ENCODE data around the gene FARP2. TPM values are rescaled to one million over a fixed set of nuclear protein-coding genes. Genes with fewer than 3 reads are reported as not detected.
"Not testable (repeated sequence)": the region's sequence is repeated elsewhere in the genome, so short reads cannot be mapped to it uniquely, and the experiment has no call there.

The FARP2 gene
- total and polyA plus RNA-seq, 2 donors (not counting 1 experiment from before 2014, with no cell fraction given): 28.2 to 41.0 TPM

DNA sequence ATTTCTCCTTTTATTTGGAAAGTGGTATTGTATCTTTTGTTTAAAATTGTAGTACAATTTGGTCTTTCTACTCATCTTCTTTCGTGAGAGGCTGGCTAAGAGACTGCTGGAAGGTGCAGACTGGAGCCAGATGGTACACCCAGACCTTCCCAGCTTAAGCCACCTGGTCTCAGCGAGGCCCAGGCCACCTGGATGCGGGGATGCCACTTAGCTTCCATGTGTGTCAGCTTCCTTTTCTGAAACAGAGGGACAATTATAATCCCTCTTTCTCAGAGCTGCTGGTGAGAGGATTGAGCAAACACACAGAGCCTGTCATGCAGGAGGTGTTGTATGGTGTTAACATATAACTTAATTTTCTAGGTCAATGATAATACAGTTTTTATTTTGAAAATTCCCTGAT, 17.4 kb downstream of the FARP2 start:
- Histone ChIP-seq H4K20me1 (ENCODE audit: control insufficient read depth, extremely low read depth, insufficient read depth, low read length) (no peaks in the 10 kb centered on the region), H3K9me3 (ENCODE audit: control insufficient read depth, insufficient read depth, low read depth, low read length) (no peaks in the 10 kb centered on the region), H2AFZ (ENCODE audit: low read length) (no peak overlapping the region), H3K4me2 (ENCODE audit: extremely low read depth, insufficient read depth, low read length) (no peak overlapping the region), H3K4me3 (replicated peaks in 1 of 4; ENCODE audit: control extremely low read depth in 1 of 4, insufficient read depth in 1 of 4, low read depth in 3 of 4, low read length in 4 of 4) (no peak overlapping the region), H3K9ac (ENCODE audit: insufficient read depth, low read length) (no peak overlapping the region), H3K36me3 (ENCODE audit: control insufficient read depth, insufficient read depth, low read length) (no peaks in the 10 kb centered on the region), H3K27ac (ENCODE audit: insufficient read depth, low read length) (no peak overlapping the region), H3K4me1 (ENCODE audit: control insufficient read depth, extremely low read depth, insufficient read depth, low read length) (no peaks in the 10 kb centered on the region), H3K79me2 (ENCODE audit: control insufficient read depth, insufficient read depth, low read length) (peaks cover 10% of the 10 kb centered on the region), H3K27me3 (ENCODE audit: control insufficient read depth, insufficient read depth, low read length) (no peaks in the 10 kb centered on the region)
- no peak for DNase-seq (ENCODE audit: low read depth in 2 of 2)
- TF ChIP-seq EZH2 (IDR thresholded peaks at IDR 0.05; ENCODE audit: low read length, missing control alignments): no peak
- TF ChIP-seq, protein P1, sequence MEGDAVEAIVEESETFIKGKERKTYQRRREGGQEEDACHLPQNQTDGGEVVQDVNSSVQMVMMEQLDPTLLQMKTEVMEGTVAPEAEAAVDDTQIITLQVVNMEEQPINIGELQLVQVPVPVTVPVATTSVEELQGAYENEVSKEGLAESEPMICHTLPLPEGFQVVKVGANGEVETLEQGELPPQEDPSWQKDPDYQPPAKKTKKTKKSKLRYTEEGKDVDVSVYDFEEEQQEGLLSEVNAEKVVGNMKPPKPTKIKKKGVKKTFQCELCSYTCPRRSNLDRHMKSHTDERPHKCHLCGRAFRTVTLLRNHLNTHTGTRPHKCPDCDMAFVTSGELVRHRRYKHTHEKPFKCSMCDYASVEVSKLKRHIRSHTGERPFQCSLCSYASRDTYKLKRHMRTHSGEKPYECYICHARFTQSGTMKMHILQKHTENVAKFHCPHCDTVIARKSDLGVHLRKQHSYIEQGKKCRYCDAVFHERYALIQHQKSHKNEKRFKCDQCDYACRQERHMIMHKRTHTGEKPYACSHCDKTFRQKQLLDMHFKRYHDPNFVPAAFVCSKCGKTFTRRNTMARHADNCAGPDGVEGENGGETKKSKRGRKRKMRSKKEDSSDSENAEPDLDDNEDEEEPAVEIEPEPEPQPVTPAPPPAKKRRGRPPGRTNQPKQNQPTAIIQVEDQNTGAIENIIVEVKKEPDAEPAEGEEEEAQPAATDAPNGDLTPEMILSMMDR (conservative IDR thresholded peaks at IDR 0.05 in 1 of 2, IDR thresholded peaks at IDR 0.05 in 1 of 2; ENCODE audit: low read depth in 1 of 2, low read length in 2 of 2): no peak

DNA sequence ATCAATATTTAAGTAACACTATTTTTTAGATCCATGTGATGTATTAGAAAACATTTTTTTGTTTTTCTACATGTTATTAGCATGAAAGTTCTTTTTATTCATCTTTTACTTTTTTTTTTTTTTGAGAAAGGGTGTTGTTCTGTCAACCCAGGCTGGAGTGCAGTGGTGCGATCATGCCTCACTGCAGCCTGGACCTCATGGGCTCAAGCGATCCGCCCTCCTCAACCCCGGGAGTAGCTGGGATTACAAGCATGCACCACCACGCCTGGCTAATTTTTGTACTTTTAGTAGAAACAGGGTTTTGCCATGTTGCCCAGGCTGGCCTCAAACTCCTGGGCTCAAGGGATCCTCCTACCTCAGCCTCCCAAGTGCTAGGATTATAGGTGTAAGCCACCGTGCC, 17.8 kb downstream of the FARP2 start:
- not testable (repeated sequence) for H3K4me1 ChIP-seq (ENCODE audit: control insufficient read depth, extremely low read depth, insufficient read depth, low read length); H4K20me1 ChIP-seq (ENCODE audit: control insufficient read depth, extremely low read depth, insufficient read depth, low read length); H3K4me2 ChIP-seq (ENCODE audit: extremely low read depth, insufficient read depth, low read length); H3K79me2 ChIP-seq (ENCODE audit: control insufficient read depth, insufficient read depth, low read length); H3K9me3 ChIP-seq (ENCODE audit: control insufficient read depth, insufficient read depth, low read depth, low read length); H3K36me3 ChIP-seq (ENCODE audit: control insufficient read depth, insufficient read depth, low read length); H2AFZ ChIP-seq (ENCODE audit: low read length); H3K27me3 ChIP-seq (ENCODE audit: control insufficient read depth, insufficient read depth, low read length); H3K27ac ChIP-seq (ENCODE audit: insufficient read depth, low read length); DNase-seq (ENCODE audit: low read depth in 2 of 2); H3K4me3 ChIP-seq (replicated peaks in 1 of 4; ENCODE audit: control extremely low read depth in 1 of 4, insufficient read depth in 1 of 4, low read depth in 3 of 4, low read length in 4 of 4); H3K9ac ChIP-seq (ENCODE audit: insufficient read depth, low read length)

DNA sequence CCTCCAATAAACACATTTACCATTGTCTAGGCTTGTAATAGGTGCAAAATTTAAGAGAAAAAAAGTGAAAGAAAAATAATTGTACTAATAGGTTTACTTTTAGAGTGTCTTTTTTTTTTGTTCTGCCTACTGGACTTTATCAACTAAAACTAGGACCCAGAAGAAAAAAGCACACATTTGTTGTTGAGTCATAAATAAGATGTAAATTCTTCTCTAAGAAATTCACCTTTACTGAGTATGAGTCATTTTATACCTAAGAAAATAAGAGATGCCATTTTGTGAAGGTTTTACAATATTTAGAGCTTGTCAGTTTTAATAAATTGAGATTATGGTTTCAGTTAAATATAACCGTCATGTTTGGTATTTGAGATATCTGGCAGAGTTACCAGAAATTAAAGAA, 19.2 kb downstream of the FARP2 start:
- H3K9me3 ChIP-seq (ENCODE audit: control insufficient read depth, insufficient read depth, low read depth, low read length): no peaks in the 10 kb centered on the region
- no peak overlapping the region for H3K4me2 ChIP-seq (ENCODE audit: extremely low read depth, insufficient read depth, low read length)
- H3K4me3 ChIP-seq (replicated peaks in 1 of 4; ENCODE audit: control extremely low read depth in 1 of 4, insufficient read depth in 1 of 4, low read depth in 3 of 4, low read length in 4 of 4): no peak overlapping the region
- no peak overlapping the region for H2AFZ ChIP-seq (ENCODE audit: low read length)
- H4K20me1 ChIP-seq (ENCODE audit: control insufficient read depth, extremely low read depth, insufficient read depth, low read length): no peaks in the 10 kb centered on the region
- H3K4me1 ChIP-seq (ENCODE audit: control insufficient read depth, extremely low read depth, insufficient read depth, low read length): peaks cover 5% of the 10 kb centered on the region
- H3K9ac ChIP-seq (ENCODE audit: insufficient read depth, low read length): no peak overlapping the region
- H3K79me2 ChIP-seq (ENCODE audit: control insufficient read depth, insufficient read depth, low read length): peaks cover 8% of the 10 kb centered on the region
- TF ChIP-seq EZH2 (IDR thresholded peaks at IDR 0.05; ENCODE audit: low read length, missing control alignments): no peak
- TF ChIP-seq, protein P1 (conservative IDR thresholded peaks at IDR 0.05 in 1 of 2, IDR thresholded peaks at IDR 0.05 in 1 of 2; ENCODE audit: low read depth in 1 of 2, low read length in 2 of 2): no peak
- no peaks in the 10 kb centered on the region for H3K36me3 ChIP-seq (ENCODE audit: control insufficient read depth, insufficient read depth, low read length)
- H3K27me3 ChIP-seq (ENCODE audit: control insufficient read depth, insufficient read depth, low read length): no peaks in the 10 kb centered on the region
- DNase-seq (ENCODE audit: low read depth in 2 of 2): no peak
- H3K27ac ChIP-seq (ENCODE audit: insufficient read depth, low read length): no peak overlapping the region
